ENCODE measurements around the gene SMARCD1. TPM values are rescaled to one million over a fixed set of nuclear protein-coding genes. Genes with fewer than 3 reads are reported as not detected.
A peak's percentile ranks its signal among the peaks of the same experiment; 100 is the strongest.

SMARCD1 gene
- 10 to 100 TPM; 72.3 to 78.2 TPM for total RNA-seq
- polyA plus RNA-seq, result 16.1 TPM

GRCh38 chr12:50084775-50085614 lies at the start of gene SMARCD1:
TSS of gene SMARCD1 (plus strand) at chr12:50085342. CDS start at chr12:50085370, 28 bp downstream.
- H3K9me3 ChIP-seq (ENCODE audit: low read length), result no peaks in the 10 kb centered on the region
- CTCF ChIA-PET, result interaction anchor here (0.7 to 11.1 kb wide), 17 partner anchors 8 to 105 kb away, joined by 3 to 118 read pairs (median 4); partner anchors contain the start of genes CERS5 and COX14
- H3K36me3 ChIP-seq (ENCODE audit: insufficient read depth, low read length), result peaks cover 14% of the 10 kb centered on the region
- Mint-ChIP-seq H3K4me1 (peaks cover 27 to 38% (median 29%) of the 10 kb centered on the region in 3 donors), H3K27me3 (no peaks in the 10 kb centered on the region), H3K36me3 (peaks cover under 1 to 40% (median 8%) of the 10 kb centered on the region in 3 donors), H3K9me3 (no peaks in the 10 kb centered on the region), H3K4me3 (peak within 1 kb of the TSS; percentile 94 to 97 (median 96)), H3K27ac (peak within 1 kb of the TSS; percentile 95 to 98 (median 98))
- peaks cover 18% of the 10 kb centered on the region for H3K4me1 ChIP-seq (ENCODE audit: insufficient read depth, low read length)
- peak within 1 kb of the TSS; percentile 89 for H3K27ac ChIP-seq (ENCODE audit: low read depth, low read length)
- POLR2A ChIA-PET, result interaction anchor here (0.5 to 2.5 kb wide), 6 partner anchors 27 to 319 kb away, joined by 3 to 48 read pairs (median 4); partner anchors contain the start of genes CERS5, COX14 and RACGAP1
- H3K27me3 ChIP-seq (ENCODE audit: insufficient read depth, low read length, poor library complexity, severe bottlenecking), result no peaks in the 10 kb centered on the region
- peak within 1 kb of the TSS; percentile 76 for H3K4me3 ChIP-seq (ENCODE audit: low read length)
- DNase-seq, result peak; percentile 75 to 88 (median 80)

DNA sequence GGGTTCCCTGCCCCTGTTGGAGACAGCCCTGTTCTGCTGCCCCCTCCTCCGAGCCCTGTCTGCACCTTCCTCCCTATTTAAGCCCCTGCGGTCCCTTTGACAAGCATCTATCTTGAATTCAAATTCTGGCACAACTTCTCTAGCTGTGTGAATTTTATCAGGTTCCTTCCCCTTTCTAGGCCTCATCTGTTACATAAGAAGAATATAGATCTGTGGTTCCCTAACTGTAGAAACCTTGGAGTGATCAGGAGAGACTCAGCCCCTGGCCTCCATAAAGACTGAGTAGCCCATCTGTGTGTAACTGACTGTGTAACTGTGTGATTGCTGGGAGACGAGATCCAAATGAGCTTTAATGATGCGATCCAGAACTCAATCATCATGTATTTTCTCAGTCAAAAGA lies 46.8 kb upstream of the SMARCD1 start:
- H3K27ac Mint-ChIP-seq, result peak overlapping the region in 1 of 8 donors; percentile 48
- no peak overlapping the region for H3K4me3 Mint-ChIP-seq
- ChIA-PET CTCF (interaction anchor here (0.8 to 6.4 kb wide), 13 partner anchors 8 to 138 kb away, joined by 3 to 69 read pairs (median 6); partner anchors contain the start of genes COX14 and RACGAP1), POLR2A (no interaction called here)
- H3K27me3 Mint-ChIP-seq, result peaks cover 7 to 13% of the 10 kb centered on the region in 2 donors
- Histone ChIP-seq H3K4me3 (ENCODE audit: low read length) (no peak overlapping the region), H3K4me1 (ENCODE audit: insufficient read depth, low read length) (no peaks in the 10 kb centered on the region), H3K27me3 (ENCODE audit: insufficient read depth, low read length, poor library complexity, severe bottlenecking) (no peaks in the 10 kb centered on the region), H3K27ac (ENCODE audit: low read depth, low read length) (no peak overlapping the region), H3K9me3 (ENCODE audit: low read length) (no peaks in the 10 kb centered on the region), H3K36me3 (ENCODE audit: insufficient read depth, low read length) (no peaks in the 10 kb centered on the region)
- H3K9me3 Mint-ChIP-seq, result no peaks in the 10 kb centered on the region
- no peaks in the 10 kb centered on the region for H3K36me3 Mint-ChIP-seq
- H3K4me1 Mint-ChIP-seq, result no peaks in the 10 kb centered on the region
- DNase-seq, result no peak

DNA sequence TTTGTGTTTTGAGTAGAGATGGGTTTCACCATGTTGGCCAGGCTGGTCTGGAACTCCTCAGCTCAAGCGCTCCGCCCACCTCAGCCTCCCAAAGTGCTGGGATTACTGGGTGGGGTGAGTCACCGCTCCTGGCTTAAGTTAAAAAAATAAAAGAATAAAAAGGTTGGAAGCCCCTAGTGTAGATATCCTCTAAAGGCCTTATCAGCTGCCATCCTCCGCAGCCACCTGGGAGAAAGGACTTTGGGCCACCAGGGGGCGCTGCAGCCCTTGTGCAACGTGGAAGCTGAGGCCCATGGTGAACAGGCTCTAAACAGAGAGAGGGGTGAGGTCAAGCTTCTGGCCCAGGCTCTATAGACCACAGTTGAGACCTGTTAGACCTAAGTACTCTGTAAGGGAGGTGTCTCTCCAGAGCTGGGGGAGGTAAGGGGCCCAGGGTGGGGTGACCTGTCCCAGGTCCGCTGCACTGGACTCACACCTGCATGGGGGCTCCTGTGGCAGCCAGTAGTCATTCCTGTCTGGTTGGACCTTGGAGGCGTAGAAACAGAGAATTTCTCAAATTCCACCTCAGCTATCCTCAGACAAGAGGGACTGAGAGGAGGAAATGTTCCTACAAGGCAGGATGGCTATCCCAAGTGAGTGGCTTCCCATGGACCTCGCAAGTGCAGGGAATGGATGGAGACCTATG lies 45.8 kb upstream of the SMARCD1 start:
- POLR2A ChIA-PET, result interaction anchor here (0.6 kb wide), 1 partner anchor 151 kb away, joined by 7 read pairs; no protein-coding TSS in a partner anchor
- H3K27ac ChIP-seq (ENCODE audit: low read depth, low read length), result no peak overlapping the region
- H3K4me3 ChIP-seq (ENCODE audit: low read length), result no peak overlapping the region
- Mint-ChIP-seq H3K9me3 (no peaks in the 10 kb centered on the region), H3K36me3 (no peaks in the 10 kb centered on the region), H3K27me3 (peaks cover 9 to 12% of the 10 kb centered on the region in 2 donors), H3K4me1 (no peaks in the 10 kb centered on the region), H3K4me3 (no peak overlapping the region), H3K27ac (peak overlapping the region in 2 of 8 donors; percentile 4 to 71)
- peak; percentile 55 to 86 (median 68) for DNase-seq
- no peaks in the 10 kb centered on the region for H3K4me1 ChIP-seq (ENCODE audit: insufficient read depth, low read length)
- no peaks in the 10 kb centered on the region for H3K36me3 ChIP-seq (ENCODE audit: insufficient read depth, low read length)
- CTCF ChIA-PET, result interaction anchor here (0.8 to 6.4 kb wide), 23 partner anchors 9 to 137 kb away, joined by 3 to 69 read pairs (median 6); partner anchors contain the start of genes COX14 and RACGAP1
- H3K9me3 ChIP-seq (ENCODE audit: low read length), result no peaks in the 10 kb centered on the region
- H3K27me3 ChIP-seq (ENCODE audit: insufficient read depth, low read length, poor library complexity, severe bottlenecking), result no peaks in the 10 kb centered on the region

DNA sequence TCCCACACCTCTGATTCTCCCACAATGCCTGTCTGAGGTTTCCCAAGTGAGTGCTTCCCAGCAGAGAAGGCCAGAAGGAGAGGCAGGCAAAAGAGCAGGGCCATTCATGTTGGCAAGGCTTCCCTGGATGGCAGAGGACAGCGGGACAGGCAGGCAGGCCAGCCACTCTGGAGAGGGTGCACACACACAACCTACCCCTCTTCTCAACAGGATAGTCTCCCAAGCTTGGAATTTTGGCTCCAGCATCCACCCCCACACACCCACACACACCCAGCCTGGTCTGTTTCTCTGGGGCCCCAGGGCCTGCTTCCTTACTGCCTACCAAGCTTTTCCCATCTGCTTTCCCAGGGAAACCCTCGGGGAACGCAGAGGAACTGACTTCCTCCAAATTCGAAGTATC lies 44.5 kb upstream of the SMARCD1 start:
- DNase-seq, result no peak
- Mint-ChIP-seq H3K27ac (no peak overlapping the region), H3K4me3 (no peak overlapping the region), H3K9me3 (no peaks in the 10 kb centered on the region), H3K4me1 (no peaks in the 10 kb centered on the region), H3K36me3 (no peaks in the 10 kb centered on the region), H3K27me3 (peaks cover 5 to 9% of the 10 kb centered on the region in 2 donors)
- Histone ChIP-seq H3K4me3 (ENCODE audit: low read length) (no peak overlapping the region), H3K27me3 (ENCODE audit: insufficient read depth, low read length, poor library complexity, severe bottlenecking) (no peaks in the 10 kb centered on the region), H3K4me1 (ENCODE audit: insufficient read depth, low read length) (no peaks in the 10 kb centered on the region), H3K36me3 (ENCODE audit: insufficient read depth, low read length) (no peaks in the 10 kb centered on the region), H3K9me3 (ENCODE audit: low read length) (no peaks in the 10 kb centered on the region), H3K27ac (ENCODE audit: low read depth, low read length) (no peak overlapping the region)
- ChIA-PET CTCF (interaction anchor here (3.2 to 6.4 kb wide), 3 partner anchors 15 to 28 kb away, joined by 20 to 69 read pairs (median 21); no protein-coding TSS in a partner anchor), POLR2A (no interaction called here)

- Mint-ChIP-seq H3K4me3 (no peak overlapping the region), H3K27me3 (peaks cover 2 to 3% of the 10 kb centered on the region in 2 donors), H3K36me3 (no peaks in the 10 kb centered on the region), H3K4me1 (no peaks in the 10 kb centered on the region), H3K9me3 (no peaks in the 10 kb centered on the region), H3K27ac (no peak overlapping the region)
- Histone ChIP-seq H3K4me1 (ENCODE audit: insufficient read depth, low read length) (no peaks in the 10 kb centered on the region), H3K27ac (ENCODE audit: low read depth, low read length) (peak overlapping the region; percentile 38), H3K36me3 (ENCODE audit: insufficient read depth, low read length) (no peaks in the 10 kb centered on the region), H3K4me3 (ENCODE audit: low read length) (no peak overlapping the region), H3K9me3 (ENCODE audit: low read length) (no peaks in the 10 kb centered on the region), H3K27me3 (ENCODE audit: insufficient read depth, low read length, poor library complexity, severe bottlenecking) (no peaks in the 10 kb centered on the region)
- no peak for DNase-seq
- ChIA-PET CTCF (interaction anchor here (2.4 to 6.4 kb wide), 2 partner anchors 15 to 27 kb away, joined by 11 to 69 read pairs; no protein-coding TSS in a partner anchor), POLR2A (no interaction called here)
These were observed 43.9 kb upstream of the SMARCD1 start for GRCh38 chr12:50041062-50041860.

DNA sequence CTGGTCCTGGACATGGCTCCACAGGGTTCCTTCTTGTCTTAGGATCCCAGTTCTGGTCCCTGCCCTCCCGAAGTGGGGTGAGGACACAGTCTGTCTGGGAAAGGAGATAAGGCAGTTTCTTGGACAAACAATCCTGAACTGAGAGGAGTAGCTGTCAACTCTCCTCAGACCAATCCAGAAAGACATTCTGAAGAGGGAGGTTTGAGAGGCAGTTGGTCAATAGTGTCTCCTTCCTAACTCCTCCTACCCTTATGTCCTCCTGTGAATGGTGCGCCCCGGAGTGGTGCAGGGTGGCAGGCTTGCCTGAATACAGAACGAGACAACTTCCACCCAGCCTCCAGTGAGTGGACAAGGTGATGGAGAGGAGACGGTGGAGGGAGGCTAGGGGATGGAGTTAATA lies 43.2 kb upstream of the SMARCD1 start:
- ChIA-PET POLR2A (no interaction called here), CTCF (interaction anchor here (2.4 kb wide), 1 partner anchor 14 kb away, joined by 11 read pairs; no protein-coding TSS in a partner anchor)
- Histone ChIP-seq H3K4me1 (ENCODE audit: insufficient read depth, low read length) (no peaks in the 10 kb centered on the region), H3K4me3 (ENCODE audit: low read length) (no peak overlapping the region), H3K27ac (ENCODE audit: low read depth, low read length) (no peak overlapping the region), H3K9me3 (ENCODE audit: low read length) (no peaks in the 10 kb centered on the region), H3K36me3 (ENCODE audit: insufficient read depth, low read length) (no peaks in the 10 kb centered on the region), H3K27me3 (ENCODE audit: insufficient read depth, low read length, poor library complexity, severe bottlenecking) (no peaks in the 10 kb centered on the region)
- Mint-ChIP-seq H3K4me1 (no peaks in the 10 kb centered on the region), H3K36me3 (no peaks in the 10 kb centered on the region), H3K27me3 (peaks cover 0 to 2% of the 10 kb centered on the region in 2 donors), H3K4me3 (no peak overlapping the region), H3K9me3 (no peaks in the 10 kb centered on the region), H3K27ac (no peak overlapping the region)
- DNase-seq, result no peak

- H3K4me3 ChIP-seq (ENCODE audit: low read length), result no peak overlapping the region
- H3K27me3 Mint-ChIP-seq, result peaks cover 2 to 5% of the 10 kb centered on the region in 2 donors
- H3K4me3 Mint-ChIP-seq, result no peak overlapping the region
- no peaks in the 10 kb centered on the region for H3K4me1 ChIP-seq (ENCODE audit: insufficient read depth, low read length)
- H3K27me3 ChIP-seq (ENCODE audit: insufficient read depth, low read length, poor library complexity, severe bottlenecking), result no peaks in the 10 kb centered on the region
- no peak overlapping the region for H3K27ac Mint-ChIP-seq
- DNase-seq, result no peak
- no peaks in the 10 kb centered on the region for H3K9me3 ChIP-seq (ENCODE audit: low read length)
- ChIA-PET POLR2A (no interaction called here), CTCF (interaction anchor here (1.4 to 2.4 kb wide), 2 partner anchors 13 to 24 kb away, joined by 3 to 11 read pairs; no protein-coding TSS in a partner anchor)
- H3K27ac ChIP-seq (ENCODE audit: low read depth, low read length), result no peak overlapping the region
- H3K36me3 ChIP-seq (ENCODE audit: insufficient read depth, low read length), result no peaks in the 10 kb centered on the region
- H3K4me1 Mint-ChIP-seq, result no peaks in the 10 kb centered on the region
- no peaks in the 10 kb centered on the region for H3K36me3 Mint-ChIP-seq
- H3K9me3 Mint-ChIP-seq, result no peaks in the 10 kb centered on the region
These were observed 42.4 kb upstream of the SMARCD1 start for GRCh38 chr12:50042693-50043092.
